ENCODE data around the gene NFKBIZ.

- no peak for TF ChIP-seq EZH2 (IDR thresholded peaks at IDR 0.05; ENCODE audit: insufficient read depth, poor library complexity, severe bottlenecking)
- no peak for TF ChIP-seq EZH2phosphoT487 (IDR thresholded peaks at IDR 0.05; ENCODE audit: insufficient read depth, low read depth)
These were observed 25.8 kb upstream of the NFKBIZ start for GRCh38 chr3:101823525-101823924.

All from GM23248 (cell line).